Measurements from ENCODE around the gene RALGDS. TPM values are rescaled to one million over a fixed set of nuclear protein-coding genes. Genes with fewer than 3 reads are reported as not detected.

The RALGDS gene
- total and polyA plus RNA-seq, 2 donors (not counting 1 experiment from before 2014, with no cell fraction given): 62.4 to 88.0 TPM

GRCh38 chr9:133090752-133091385 is 30.2 kb downstream of the RALGDS start:
- Histone ChIP-seq H3K4me3 (ENCODE audit: control extremely low read depth in 1 of 5, extremely low read depth in 1 of 5, insufficient read depth in 1 of 5, low read depth in 2 of 5, low read length in 4 of 5) (no peak overlapping the region), H3K4me2 (replicated peaks; ENCODE audit: low read depth, low read length, poor library complexity, severe bottlenecking) (no peak overlapping the region), H3K9me3 (ENCODE audit: control extremely low read depth in 1 of 3, control insufficient read depth in 2 of 3, insufficient read depth in 1 of 3, low read length in 2 of 3) (peaks cover 0 to 4% (median 0%) of the 10 kb centered on the region in 3 donors), H4K20me1 (ENCODE audit: control insufficient read depth, insufficient read depth, low read length, poor library complexity, severe bottlenecking) (no peaks in the 10 kb centered on the region), H3K9ac (ENCODE audit: low read length) (no peak overlapping the region), H3K27me3 (replicated peaks in 1 of 4; ENCODE audit: control extremely low read depth in 1 of 4, control insufficient read depth in 3 of 4, insufficient read depth in 4 of 4, low read length in 3 of 4) (no peaks in the 10 kb centered on the region), H3K27ac (ENCODE audit: low read length in 2 of 2) (no peak overlapping the region), H2AFZ (ENCODE audit: insufficient read depth, low read depth, low read length, poor library complexity, severe bottlenecking) (no peak overlapping the region), H3K79me2 (ENCODE audit: control insufficient read depth, insufficient read depth, low read length) (no peaks in the 10 kb centered on the region), H3K36me3 (replicated peaks in 1 of 2; ENCODE audit: control extremely low read depth in 1 of 2, control insufficient read depth in 1 of 2, extremely low read depth in 1 of 2, insufficient read depth in 2 of 2, low read length in 1 of 2) (no peaks in the 10 kb centered on the region), H3K4me1 (ENCODE audit: control insufficient read depth in 2 of 2, insufficient read depth in 2 of 2, low read length in 2 of 2) (no peaks in the 10 kb centered on the region)
- ChIA-PET CTCF (interaction anchor here (1.0 kb wide), 1 partner anchor 78 kb away, joined by 3 read pairs; no protein-coding TSS in a partner anchor), POLR2A (no interaction called here)
- DNase-seq (no peak), ATAC-seq (ENCODE audit: low read depth) (no peak)
- no peaks in the 10 kb centered on the region for H3K27me3 Mint-ChIP-seq
- H3K4me3 Mint-ChIP-seq: no peak overlapping the region
- no peak overlapping the region for H3K27ac Mint-ChIP-seq
- TF ChIP-seq EZH2 (IDR thresholded peaks at IDR 0.05; ENCODE audit: borderline replicate concordance, insufficient read depth, low read depth, low read length, poor library complexity, severe bottlenecking): no peak
- TF ChIP-seq, protein P1, sequence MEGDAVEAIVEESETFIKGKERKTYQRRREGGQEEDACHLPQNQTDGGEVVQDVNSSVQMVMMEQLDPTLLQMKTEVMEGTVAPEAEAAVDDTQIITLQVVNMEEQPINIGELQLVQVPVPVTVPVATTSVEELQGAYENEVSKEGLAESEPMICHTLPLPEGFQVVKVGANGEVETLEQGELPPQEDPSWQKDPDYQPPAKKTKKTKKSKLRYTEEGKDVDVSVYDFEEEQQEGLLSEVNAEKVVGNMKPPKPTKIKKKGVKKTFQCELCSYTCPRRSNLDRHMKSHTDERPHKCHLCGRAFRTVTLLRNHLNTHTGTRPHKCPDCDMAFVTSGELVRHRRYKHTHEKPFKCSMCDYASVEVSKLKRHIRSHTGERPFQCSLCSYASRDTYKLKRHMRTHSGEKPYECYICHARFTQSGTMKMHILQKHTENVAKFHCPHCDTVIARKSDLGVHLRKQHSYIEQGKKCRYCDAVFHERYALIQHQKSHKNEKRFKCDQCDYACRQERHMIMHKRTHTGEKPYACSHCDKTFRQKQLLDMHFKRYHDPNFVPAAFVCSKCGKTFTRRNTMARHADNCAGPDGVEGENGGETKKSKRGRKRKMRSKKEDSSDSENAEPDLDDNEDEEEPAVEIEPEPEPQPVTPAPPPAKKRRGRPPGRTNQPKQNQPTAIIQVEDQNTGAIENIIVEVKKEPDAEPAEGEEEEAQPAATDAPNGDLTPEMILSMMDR (IDR thresholded peaks at IDR 0.05): no peak
- H3K4me1 Mint-ChIP-seq: no peaks in the 10 kb centered on the region
- H3K9me3 Mint-ChIP-seq (ENCODE audit: insufficient read depth): peaks cover 2% of the 10 kb centered on the region
- WGBS (ENCODE audit: insufficient coverage): 91% methylated on average over 8 of the region's 11 CpGs
- intact Hi-C loops (cut with micrococcal nuclease): no loop called here

DNA sequence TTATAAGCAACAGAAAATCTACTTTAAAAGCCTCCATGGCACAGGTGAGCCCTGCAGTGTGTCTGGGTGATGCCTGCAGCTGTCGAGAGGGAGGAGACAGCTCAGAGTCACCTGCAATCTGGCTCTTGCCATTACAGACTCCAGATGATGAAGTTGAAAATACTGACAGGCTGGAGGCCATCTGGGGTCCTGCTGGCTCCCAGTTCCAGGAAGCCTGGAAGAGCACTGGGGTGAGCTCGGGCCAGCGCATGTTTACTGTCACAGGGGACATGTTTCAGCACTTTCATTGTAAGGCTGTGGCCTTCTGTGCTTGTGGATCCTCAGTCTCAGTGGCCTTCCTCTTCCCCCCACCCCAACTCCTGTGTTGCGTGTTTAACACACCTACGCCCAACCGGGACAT is 30.9 kb downstream of the RALGDS start:
- H4K20me1 ChIP-seq (ENCODE audit: control insufficient read depth, insufficient read depth, low read length, poor library complexity, severe bottlenecking): no peaks in the 10 kb centered on the region
- 76% methylated on average over 5 of the region's 6 CpGs for whole genome bisulfite sequencing (ENCODE audit: insufficient coverage)
- ChIA-PET CTCF (interaction anchor here (1.0 kb wide), 1 partner anchor 77 kb away, joined by 3 read pairs; no protein-coding TSS in a partner anchor), POLR2A (no interaction called here)
- no peak overlapping the region for H3K4me2 ChIP-seq (replicated peaks; ENCODE audit: low read depth, low read length, poor library complexity, severe bottlenecking)
- Mint-ChIP-seq H3K27me3 (no peaks in the 10 kb centered on the region), H3K27ac (no peak overlapping the region), H3K4me1 (no peaks in the 10 kb centered on the region), H3K4me3 (no peak overlapping the region), H3K9me3 (ENCODE audit: insufficient read depth) (no peaks in the 10 kb centered on the region)
- no peaks in the 10 kb centered on the region for H3K4me1 ChIP-seq (ENCODE audit: control insufficient read depth in 2 of 2, insufficient read depth in 2 of 2, low read length in 2 of 2)
- H3K27me3 ChIP-seq (replicated peaks in 1 of 4; ENCODE audit: control extremely low read depth in 1 of 4, control insufficient read depth in 3 of 4, insufficient read depth in 4 of 4, low read length in 3 of 4): no peaks in the 10 kb centered on the region
- no peaks in the 10 kb centered on the region for H3K36me3 ChIP-seq (replicated peaks in 1 of 2; ENCODE audit: control extremely low read depth in 1 of 2, control insufficient read depth in 1 of 2, extremely low read depth in 1 of 2, insufficient read depth in 2 of 2, low read length in 1 of 2)
- H2AFZ ChIP-seq (ENCODE audit: insufficient read depth, low read depth, low read length, poor library complexity, severe bottlenecking): no peak overlapping the region
- no peaks in the 10 kb centered on the region for H3K9me3 ChIP-seq (ENCODE audit: control extremely low read depth in 1 of 3, control insufficient read depth in 2 of 3, insufficient read depth in 1 of 3, low read length in 2 of 3)
- no peak overlapping the region for H3K9ac ChIP-seq (ENCODE audit: low read length)
- H3K79me2 ChIP-seq (ENCODE audit: control insufficient read depth, insufficient read depth, low read length): no peaks in the 10 kb centered on the region
- no peak overlapping the region for H3K4me3 ChIP-seq (ENCODE audit: control extremely low read depth in 1 of 5, extremely low read depth in 1 of 5, insufficient read depth in 1 of 5, low read depth in 2 of 5, low read length in 4 of 5)
- intact Hi-C loops (cut with micrococcal nuclease): no loop called here
- DNase-seq (no peak), ATAC-seq (ENCODE audit: low read depth) (no peak)
- TF ChIP-seq, protein P1 (IDR thresholded peaks at IDR 0.05): no peak
- TF ChIP-seq EZH2 (IDR thresholded peaks at IDR 0.05; ENCODE audit: borderline replicate concordance, insufficient read depth, low read depth, low read length, poor library complexity, severe bottlenecking): no peak
- no peak overlapping the region for H3K27ac ChIP-seq (ENCODE audit: low read length in 2 of 2)
